CD4-positive, alpha-beta T cell (primary cell): ENCODE results near the gene ZNF155. TPM values are rescaled to one million over a fixed set of nuclear protein-coding genes. Genes with fewer than 3 reads are reported as not detected.

Source experiments
- ATAC-seq: fragments of 200-7000 bp; cut with Tn5 transposase; one replicate; pipeline ENCODE4 v1.10.0; 2022; ENCODE audit warnings: mild to moderate bottlenecking; ENCODE audit not compliant: poor library complexity
- CTCF ChIA-PET: fragments of 350-600 bp; sonication (Branson Sonifier 250); formaldehyde crosslinking; loops from one replicate; lab custom pipeline; 2021; ENCODE audit warnings: antibody characterized with exemption, inconsistent platforms; lab: Charles Lee
- POLR2A ChIA-PET: fragments of 350-600 bp; sonication (Branson Sonifier 250); formaldehyde crosslinking; loops from one replicate; lab custom pipeline; 2021; ENCODE audit warnings: antibody characterized with exemption, inconsistent platforms; lab: Charles Lee
- DNase-seq, 14 experiments: peaks; one replicate each; pipeline ENCODE4 v3.0.0-alpha.2; 2013 to 2020; ENCODE audit warnings: mixed read lengths in 2 of 14
- H3K27ac ChIP-seq, 2 donors: one replicate each; pipeline versions ENCODE4 v1.5.1 to v1.7.0; 2013; ENCODE audit warnings: low read length in 2 of 2, low read depth in 1 of 2, mild to moderate bottlenecking in 1 of 2
- H3K27me3 ChIP-seq, 2 experiments: 1 replicate in 1 of 2; 2 replicates in 1 of 2; pipeline versions ENCODE4 v1.6.1 to v1.7.0; 2013; ENCODE audit warnings: low read length in 2 of 2, control low read depth in 1 of 2, mild to moderate bottlenecking in 1 of 2, moderate library complexity in 1 of 2; ENCODE audit not compliant: insufficient read depth in 2 of 2, control insufficient read depth in 1 of 2
- H3K36me3 ChIP-seq: one replicate; pipeline ENCODE4 v1.6.1; 2013; ENCODE audit warnings: low read length, control low read depth; ENCODE audit not compliant: insufficient read depth
- H3K4me1 ChIP-seq: one replicate; pipeline ENCODE4 v1.6.1; 2013; ENCODE audit warnings: low read length, control low read depth; ENCODE audit not compliant: insufficient read depth
- H3K4me3 ChIP-seq: one replicate; pipeline ENCODE4 v1.5.1; 2013; ENCODE audit warnings: mild to moderate bottlenecking, low read length, moderate library complexity
- H3K9me3 ChIP-seq, 2 experiments: 1 replicate in 1 of 2; 2 replicates in 1 of 2; pipeline versions ENCODE4 v1.6.1 to v1.7.0; 2013; ENCODE audit warnings: low read length in 2 of 2, mild to moderate bottlenecking in 2 of 2, control low read depth in 1 of 2, moderate library complexity in 1 of 2; ENCODE audit not compliant: control insufficient read depth in 1 of 2, insufficient read depth in 1 of 2
- H3K27ac Mint-ChIP-seq: one replicate; pipeline ENCODE4 v1.8.0; 2020; ENCODE audit warnings: mixed read lengths
- H3K27me3 Mint-ChIP-seq: one replicate; pipeline ENCODE4 v1.8.0; 2021; ENCODE audit warnings: mixed read lengths
- H3K36me3 Mint-ChIP-seq: one replicate; pipeline ENCODE4 v1.8.0; 2021; ENCODE audit warnings: low read depth, mixed read lengths
- H3K4me1 Mint-ChIP-seq: one replicate; pipeline ENCODE4 v1.8.0; 2021; ENCODE audit warnings: low read depth, mixed read lengths
- H3K4me3 Mint-ChIP-seq: one replicate; pipeline ENCODE4 v1.8.0; 2020; ENCODE audit warnings: mild to moderate bottlenecking, mixed read lengths
- H3K9me3 Mint-ChIP-seq: one replicate; pipeline ENCODE4 v1.8.0; 2020; ENCODE audit warnings: mixed read lengths
- intact Hi-C, 2 experiments: fragments of 100-400 bp; cut with DNase I in 1 of 2; cut with micrococcal nuclease in 1 of 2; formaldehyde crosslinking; loops; one replicate each; pipeline versions ENCODE4 v1.15.1 to v1.9.0; 2023 to 2025; cut with DNase I, micrococcal nuclease
- total RNA-seq, 174 experiments: library from RNA in 2 of 174; stranded (reverse) in 2 of 174; gene quantifications; one replicate each; pipeline ENCODE4 v1.2.3 and lab custom pipeline; 2021 to 2026
- TF ChIP-seq, protein P1 (sequence below): fragments of 200-600 bp; IDR thresholded peaks from one replicate; pipeline ENCODE4 v1.8.0; 2022; ENCODE audit warnings: antibody characterized with exemption, mild to moderate bottlenecking

ZNF155 gene
- total RNA-seq, 2 experiments from 2014 or later, result 3.5 to 4.0 TPM

GRCh38 chr19:44007473-44007872, 23.5 kb downstream of the ZNF155 start:
- no peak for DNase-seq
- Histone ChIP-seq H3K9me3 (peaks cover 34 to 69% of the 10 kb centered on the region in 2 experiments), H3K4me1 (peaks cover 13% of the 10 kb centered on the region), H3K36me3 (peaks cover 50% of the 10 kb centered on the region), H3K4me3 (no peak overlapping the region), H3K27me3 (no peaks in the 10 kb centered on the region), H3K27ac (no peak overlapping the region)
- H3K4me3 Mint-ChIP-seq, result no peak overlapping the region
- POLR2A ChIA-PET, result no interaction called here
- peaks cover 23% of the 10 kb centered on the region for H3K4me1 Mint-ChIP-seq
- CTCF ChIA-PET, result no interaction called here
- no peak overlapping the region for H3K27ac Mint-ChIP-seq
- peaks cover 36% of the 10 kb centered on the region for H3K9me3 Mint-ChIP-seq
- no peaks in the 10 kb centered on the region for H3K27me3 Mint-ChIP-seq
- TF ChIP-seq, protein P1, sequence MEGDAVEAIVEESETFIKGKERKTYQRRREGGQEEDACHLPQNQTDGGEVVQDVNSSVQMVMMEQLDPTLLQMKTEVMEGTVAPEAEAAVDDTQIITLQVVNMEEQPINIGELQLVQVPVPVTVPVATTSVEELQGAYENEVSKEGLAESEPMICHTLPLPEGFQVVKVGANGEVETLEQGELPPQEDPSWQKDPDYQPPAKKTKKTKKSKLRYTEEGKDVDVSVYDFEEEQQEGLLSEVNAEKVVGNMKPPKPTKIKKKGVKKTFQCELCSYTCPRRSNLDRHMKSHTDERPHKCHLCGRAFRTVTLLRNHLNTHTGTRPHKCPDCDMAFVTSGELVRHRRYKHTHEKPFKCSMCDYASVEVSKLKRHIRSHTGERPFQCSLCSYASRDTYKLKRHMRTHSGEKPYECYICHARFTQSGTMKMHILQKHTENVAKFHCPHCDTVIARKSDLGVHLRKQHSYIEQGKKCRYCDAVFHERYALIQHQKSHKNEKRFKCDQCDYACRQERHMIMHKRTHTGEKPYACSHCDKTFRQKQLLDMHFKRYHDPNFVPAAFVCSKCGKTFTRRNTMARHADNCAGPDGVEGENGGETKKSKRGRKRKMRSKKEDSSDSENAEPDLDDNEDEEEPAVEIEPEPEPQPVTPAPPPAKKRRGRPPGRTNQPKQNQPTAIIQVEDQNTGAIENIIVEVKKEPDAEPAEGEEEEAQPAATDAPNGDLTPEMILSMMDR, result no peak
- peaks cover 84% of the 10 kb centered on the region for H3K36me3 Mint-ChIP-seq
- intact Hi-C loops, result loop anchor here in 1 of 2 experiments (10.0 kb wide), 1 partner anchor 73 kb away; the partner anchor contains the start of gene ZNF45
- no peak for ATAC-seq

GRCh38 chr19:44010468-44010867, 26.5 kb downstream of the ZNF155 start:
- Histone ChIP-seq H3K4me1 (no peaks in the 10 kb centered on the region), H3K27ac (no peak overlapping the region), H3K27me3 (no peaks in the 10 kb centered on the region), H3K36me3 (peaks cover 50% of the 10 kb centered on the region), H3K9me3 (peaks cover 33 to 95% of the 10 kb centered on the region in 2 experiments), H3K4me3 (no peak overlapping the region)
- H3K27ac Mint-ChIP-seq, result no peak overlapping the region
- DNase-seq (no peak), ATAC-seq (no peak)
- TF ChIP-seq, protein P1, result no peak
- H3K36me3 Mint-ChIP-seq, result peaks cover 92% of the 10 kb centered on the region
- H3K4me3 Mint-ChIP-seq, result no peak overlapping the region
- intact Hi-C loops, result no loop called here
- H3K4me1 Mint-ChIP-seq, result peaks cover 7% of the 10 kb centered on the region
- ChIA-PET POLR2A (no interaction called here), CTCF (no interaction called here)
- no peaks in the 10 kb centered on the region for H3K27me3 Mint-ChIP-seq
- H3K9me3 Mint-ChIP-seq, result peaks cover 40% of the 10 kb centered on the region

GRCh38 chr19:44019498-44019897, 35.5 kb downstream of the ZNF155 start:
- Mint-ChIP-seq H3K4me1 (peaks cover under 1% of the 10 kb centered on the region), H3K9me3 (peaks cover 24% of the 10 kb centered on the region), H3K4me3 (no peak overlapping the region), H3K36me3 (peaks cover 37% of the 10 kb centered on the region), H3K27me3 (peaks cover 32% of the 10 kb centered on the region), H3K27ac (no peak overlapping the region)
- ChIA-PET POLR2A (no interaction called here), CTCF (no interaction called here)
- no peaks in the 10 kb centered on the region for H3K4me1 ChIP-seq
- H3K27me3 ChIP-seq, result no peaks in the 10 kb centered on the region
- H3K36me3 ChIP-seq, result no peaks in the 10 kb centered on the region
- intact Hi-C loops, result no loop called here
- peaks cover 4 to 34% of the 10 kb centered on the region in 2 experiments for H3K9me3 ChIP-seq
- H3K27ac ChIP-seq, result no peak overlapping the region
- H3K4me3 ChIP-seq, result no peak overlapping the region
- TF ChIP-seq, protein P1, result no peak
- ATAC-seq, result no peak
- DNase-seq, result no peak
